HG03342 (cell line): ENCODE data around the gene PAEP.

Experiments
- ATAC-seq: cut with Tn5 transposase; IDR thresholded peaks from one replicate; pipeline ENCODE4 v1.9.1; 2021; ENCODE audit warnings: mild to moderate bottlenecking, moderate library complexity; ENCODE audit not compliant: unreplicated experiment

Gene PAEP

DNA sequence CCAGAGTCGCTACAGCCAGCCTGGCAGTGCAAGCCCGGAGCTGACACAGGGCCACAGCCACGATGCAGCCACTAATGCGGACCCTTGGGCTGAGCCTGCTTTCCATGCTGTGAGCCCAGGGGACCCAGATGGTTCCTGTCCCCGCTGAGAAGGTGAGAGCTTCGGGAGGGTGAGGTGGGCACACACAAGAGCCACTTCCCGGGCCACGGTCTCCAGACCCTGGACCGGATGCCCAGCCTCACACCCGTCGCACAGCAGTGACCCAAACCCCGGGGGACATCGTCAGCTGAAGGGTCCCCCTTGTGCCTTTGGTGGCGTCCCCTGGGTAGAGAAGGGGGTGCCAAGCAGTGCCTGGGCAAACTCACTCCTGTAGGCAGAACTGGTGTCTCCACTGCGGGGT, 13.4 kb downstream of the PAEP start:
- no peak for ATAC-seq

DNA sequence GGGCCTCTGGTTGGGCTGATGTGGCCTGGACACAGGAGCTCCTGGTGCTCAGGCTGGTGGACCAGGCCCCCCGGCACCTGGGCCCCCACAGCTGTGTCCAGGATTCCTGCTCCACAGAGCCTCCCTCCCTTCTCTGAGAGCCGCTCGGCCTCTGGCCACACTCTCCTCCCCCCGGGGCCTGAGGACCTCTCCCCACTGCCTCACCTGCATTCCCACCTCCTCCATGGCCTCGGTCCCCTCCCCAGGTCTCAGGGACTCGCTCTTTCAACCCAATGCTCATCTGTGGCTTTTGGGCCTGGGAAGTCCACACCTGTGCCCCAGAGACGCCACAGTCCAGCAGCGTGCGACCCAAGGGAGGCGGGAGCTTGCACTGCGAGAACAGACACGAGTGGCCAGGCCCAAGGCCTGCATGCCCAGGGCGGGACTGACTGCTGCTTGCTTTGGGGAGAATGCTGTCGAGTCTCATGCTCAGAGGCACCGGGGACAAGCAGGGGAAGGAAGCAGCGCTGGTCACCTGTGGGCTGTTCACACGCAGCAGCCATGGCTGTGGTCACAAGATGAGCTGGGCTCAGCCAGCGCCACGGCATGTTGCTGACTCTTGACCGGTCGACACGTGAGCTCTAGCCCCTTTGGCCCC, 14.6 kb downstream of the PAEP start:
- no peak for ATAC-seq

DNA sequence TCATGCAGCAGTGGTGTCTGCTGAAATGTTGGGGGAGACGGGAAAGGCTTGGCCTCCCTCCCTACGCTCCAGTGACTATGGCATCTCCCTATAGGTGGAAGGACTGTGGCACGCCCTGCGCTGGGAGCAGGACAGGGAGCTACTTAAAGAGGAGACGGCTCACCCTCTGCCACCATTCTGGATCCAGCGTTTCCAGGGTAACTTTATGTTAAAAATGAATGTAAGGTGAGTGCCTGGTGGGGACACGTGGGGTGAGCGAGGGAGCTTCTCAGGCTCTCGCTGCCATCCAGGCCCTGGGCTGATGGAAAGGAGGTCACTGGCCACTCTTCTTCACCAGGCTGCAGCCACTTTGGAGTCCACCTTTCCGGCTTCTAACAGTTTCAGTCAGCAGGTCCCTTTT, 15.7 kb downstream of the PAEP start:
- no peak for ATAC-seq

DNA sequence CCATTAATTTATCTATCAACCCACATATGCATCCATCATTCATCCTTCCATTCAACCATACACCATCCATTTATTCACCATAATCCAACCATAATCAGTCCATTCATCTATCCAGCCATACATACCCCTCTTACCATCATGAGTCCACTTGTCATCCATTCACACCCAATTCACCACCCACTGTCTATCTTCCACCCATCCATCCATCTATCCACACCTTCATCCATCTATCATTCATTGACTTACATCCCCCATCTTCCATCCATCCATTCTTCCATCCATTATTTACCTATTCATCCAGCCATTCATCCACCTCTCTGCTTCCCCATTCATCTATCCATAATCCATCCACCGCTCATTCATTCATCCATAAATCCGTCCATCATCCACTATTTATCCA, 17.8 kb downstream of the PAEP start:
- no peak for ATAC-seq

DNA sequence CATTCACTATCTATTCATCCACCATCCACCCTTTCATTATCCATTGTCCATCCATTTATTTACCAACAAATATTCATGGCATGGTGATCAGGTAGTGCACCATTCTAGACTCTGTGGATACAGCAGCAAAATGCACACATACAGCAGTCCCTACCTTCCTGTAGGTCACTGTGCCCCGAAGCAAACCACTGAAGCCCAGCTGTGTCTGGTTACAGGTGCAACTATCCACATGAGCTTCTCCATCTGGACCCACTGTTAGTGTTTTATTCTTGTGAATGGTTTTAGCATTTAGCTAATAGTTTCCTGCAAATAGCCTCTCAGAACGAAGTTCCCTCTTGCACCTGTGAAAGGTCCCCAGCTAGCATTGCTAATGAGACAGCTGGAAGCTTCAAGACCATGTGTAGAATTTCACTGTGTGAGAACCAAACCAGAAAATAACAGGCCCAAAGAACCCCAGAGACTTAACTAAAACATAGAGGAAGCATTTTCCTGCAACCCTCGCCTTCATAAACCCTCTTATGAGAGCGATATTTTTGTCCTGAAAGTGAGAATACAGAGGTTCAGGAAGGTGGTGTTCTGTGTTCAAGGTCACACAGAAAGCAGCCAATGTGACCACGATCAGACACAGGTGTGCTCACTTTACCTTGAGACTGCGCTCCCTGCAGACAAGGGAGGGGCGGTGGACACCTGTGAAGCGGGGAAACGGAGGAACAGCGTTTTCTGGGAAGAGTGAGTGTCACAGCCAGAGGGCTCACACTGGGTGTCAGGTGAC, 18.5 kb downstream of the PAEP start:
- ATAC-seq = no peak

DNA sequence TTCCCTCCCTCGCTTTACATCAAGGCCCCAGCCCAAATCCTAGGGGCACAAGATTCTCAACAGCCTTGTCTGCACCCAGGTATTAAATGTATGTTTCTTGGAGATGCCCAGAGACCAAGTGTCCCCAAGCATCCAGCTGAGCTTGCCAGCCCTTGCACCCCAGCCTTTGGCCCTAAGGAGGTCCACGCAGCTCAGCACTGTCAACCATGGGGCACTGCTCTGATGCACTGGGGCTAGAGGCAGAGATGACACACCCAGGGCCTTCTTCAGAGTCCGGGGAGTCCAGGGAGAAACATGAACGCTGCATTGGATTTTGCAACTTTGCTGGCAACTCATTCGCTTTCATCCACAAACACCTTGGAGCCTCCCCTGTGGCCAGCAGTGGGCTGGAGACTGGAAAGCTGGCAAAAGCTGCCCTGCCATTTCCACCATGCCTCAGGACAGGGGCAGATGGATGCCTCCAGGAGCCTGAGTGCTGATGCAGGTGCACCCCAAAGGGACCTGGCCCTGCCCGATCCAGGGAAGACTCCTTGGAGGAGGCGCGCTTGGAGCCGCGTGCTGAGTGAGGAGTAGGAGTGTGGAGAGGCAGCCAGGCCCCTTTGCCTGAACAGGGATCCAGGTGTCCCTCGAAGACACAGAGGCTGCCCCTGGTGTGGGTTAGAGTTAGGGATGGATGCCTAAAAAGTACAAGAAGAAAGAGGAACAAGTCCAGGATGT, 19.3 kb downstream of the PAEP start:
- ATAC-seq = no peak

DNA sequence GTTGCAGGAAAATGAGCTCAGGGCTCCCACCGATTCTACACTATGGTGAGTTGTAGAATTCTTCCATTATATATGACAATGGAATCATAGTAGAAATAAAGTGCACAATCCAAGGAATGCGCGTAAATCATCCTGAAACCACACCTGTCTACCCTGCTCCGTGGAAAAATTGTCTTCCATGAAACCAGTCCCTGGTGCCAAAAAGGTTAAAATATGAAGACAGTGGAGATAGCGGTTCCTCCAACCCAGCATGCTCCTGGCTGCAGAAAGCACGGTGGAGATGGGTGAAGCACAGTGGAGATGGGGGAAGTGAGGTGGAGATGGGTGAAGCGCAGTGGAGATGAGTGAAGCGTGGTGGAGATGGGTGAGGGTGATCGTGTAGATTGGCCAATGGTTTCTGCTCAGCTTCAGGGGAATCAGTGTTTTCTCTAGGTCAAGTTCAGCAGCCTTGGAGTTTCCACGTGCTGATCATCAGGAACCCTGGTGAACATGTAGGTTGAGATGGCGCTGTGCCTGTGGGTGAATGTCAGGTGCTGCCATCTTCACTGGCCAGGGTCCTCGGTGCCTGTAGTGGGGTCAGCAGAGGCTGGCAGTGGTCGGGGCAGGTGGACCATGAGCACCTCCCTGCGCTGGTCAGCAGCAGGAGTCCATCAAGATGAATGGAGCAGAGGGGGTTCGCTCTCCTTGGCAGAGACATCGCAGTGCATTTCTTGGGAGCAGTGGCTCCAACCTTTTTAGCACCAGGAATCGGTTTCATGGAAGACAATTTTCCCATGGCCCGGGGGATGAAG, 20.3 kb downstream of the PAEP start:
- ATAC-seq = no peak

DNA sequence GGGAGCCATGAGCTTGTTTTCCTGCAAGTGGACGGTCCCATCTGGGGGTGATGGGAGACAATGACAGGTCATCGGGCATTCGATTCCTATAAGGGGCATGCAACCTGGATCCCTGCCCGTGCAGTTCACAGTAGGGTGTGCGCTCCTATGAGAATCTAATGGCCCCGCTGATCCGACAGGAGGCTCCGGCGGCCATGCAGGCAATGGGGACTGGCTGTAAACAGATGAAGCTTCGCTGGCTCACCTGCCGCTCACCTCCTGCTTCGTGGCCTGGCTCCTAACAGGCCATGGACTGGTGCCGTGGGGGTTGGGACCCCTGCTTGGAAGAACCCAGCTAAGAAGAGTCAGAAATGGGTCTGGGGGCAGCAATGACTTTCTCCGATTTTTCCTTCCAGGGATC, 21.0 kb downstream of the PAEP start:
- no peak for ATAC-seq

DNA sequence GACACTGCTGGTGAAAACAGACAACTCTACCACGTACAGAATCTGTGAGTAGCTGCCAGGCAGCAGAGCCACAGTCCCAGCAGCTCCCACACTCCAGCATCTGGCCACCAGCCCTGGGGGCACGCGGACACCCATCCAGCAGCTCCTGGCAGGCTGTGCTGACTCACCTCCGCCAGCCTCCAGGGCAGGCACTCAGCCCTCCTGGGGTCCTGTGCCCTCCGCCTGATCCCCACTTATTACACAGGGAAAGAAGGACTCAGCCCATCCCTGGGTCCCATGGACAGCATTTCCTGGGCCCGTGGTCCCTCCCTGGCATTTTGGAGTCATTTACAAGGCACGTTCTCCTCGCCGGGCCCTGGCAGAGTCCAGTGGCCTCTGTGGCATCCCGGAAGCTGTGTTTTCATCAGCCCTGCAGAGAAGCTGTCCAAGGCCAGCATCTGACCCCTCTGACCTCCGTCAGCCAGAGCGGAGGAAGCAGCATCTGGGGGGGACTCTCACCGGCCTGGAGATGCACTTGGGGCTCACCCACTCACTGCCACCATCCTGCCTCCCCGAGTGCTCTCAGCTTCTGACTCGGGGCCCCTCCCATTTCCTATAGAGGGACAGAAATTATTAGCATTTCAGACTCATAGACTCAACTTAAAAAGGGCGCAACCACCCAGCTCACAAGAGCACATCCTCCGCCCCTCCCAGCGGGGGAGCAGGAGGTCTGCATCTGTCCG, 21.6 kb downstream of the PAEP start:
- no peak for ATAC-seq

DNA sequence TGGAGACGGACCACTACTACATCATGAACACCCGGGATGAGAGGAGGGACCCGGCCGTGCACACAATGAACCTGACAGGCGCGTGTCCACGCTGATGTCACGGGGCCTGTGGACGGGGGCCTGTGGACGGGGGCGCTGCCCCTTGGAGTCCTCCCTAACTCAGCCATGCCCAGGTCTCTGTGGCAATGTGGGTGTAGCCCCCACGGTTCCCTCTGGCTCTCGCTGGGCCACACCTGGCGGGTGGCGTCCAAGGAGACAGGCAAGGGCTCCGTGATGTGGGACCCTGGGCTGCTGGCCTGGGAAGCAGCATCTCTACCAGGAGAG, 22.1 kb downstream of the PAEP start:
- ATAC-seq = no peak

DNA sequence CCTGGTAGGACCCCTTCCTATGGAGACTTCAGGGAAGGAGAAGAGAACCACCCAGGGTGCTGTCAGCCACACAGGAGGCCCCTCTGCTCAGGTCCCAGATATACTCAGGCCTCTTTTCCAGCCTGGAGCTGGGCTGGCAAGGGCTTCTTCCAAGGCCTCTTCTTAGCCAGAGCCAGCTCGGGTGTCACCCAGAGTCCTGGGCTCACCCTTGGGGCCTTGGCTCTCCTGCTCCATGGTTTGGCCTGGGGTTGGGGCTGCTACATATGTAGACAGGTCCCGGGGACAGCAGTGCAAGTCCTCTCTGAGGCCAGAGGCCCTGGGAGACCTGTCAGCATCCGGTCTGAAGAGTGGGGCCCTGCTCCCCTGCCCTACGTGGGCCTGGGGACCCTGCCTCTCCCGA, 22.8 kb downstream of the PAEP start:
- ATAC-seq = no peak

DNA sequence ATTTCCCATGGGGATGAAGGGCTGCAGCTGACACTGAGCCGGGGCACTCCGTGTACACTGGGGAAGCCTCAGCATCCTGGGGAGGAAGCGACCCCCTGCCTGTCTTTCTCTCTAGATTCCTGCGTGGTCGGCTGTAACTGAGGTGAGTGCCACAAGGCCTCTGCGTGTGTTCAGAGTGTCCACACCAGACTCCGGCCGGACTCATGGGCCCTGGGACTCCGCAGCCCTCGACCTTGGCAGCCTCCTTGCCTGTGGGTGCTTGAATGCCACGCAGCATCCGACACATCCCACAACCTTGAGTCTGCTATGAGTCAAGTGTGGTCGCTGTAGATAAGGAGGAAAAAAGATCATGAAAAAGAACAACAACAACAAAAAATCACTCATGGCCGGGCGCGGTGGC, 23.4 kb downstream of the PAEP start:
- ATAC-seq = no peak

DNA sequence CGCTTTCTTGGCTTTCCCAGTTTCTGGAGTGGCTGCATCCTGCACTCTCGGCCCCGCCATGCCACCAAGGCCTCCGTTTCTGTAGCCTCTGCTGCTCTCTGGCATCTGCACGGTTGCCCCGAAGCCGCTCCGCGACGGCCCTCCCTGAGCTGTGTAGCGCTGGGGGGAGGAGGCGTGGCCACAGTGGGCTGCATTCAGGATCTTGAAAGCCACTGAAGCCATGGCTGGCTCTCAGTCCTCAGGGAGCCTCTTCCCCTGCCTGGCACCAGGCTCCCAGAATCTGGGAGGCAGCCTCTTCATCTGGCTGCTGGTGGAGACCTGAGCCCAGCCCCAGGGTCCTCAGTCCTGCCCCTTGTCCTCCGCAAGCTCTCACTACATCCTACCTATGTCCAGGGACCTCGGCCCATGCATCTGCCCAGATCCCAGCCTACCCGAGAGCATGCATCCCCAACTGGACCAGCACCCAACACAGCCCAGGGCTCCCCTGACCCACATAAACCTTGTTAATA, 25.1 kb downstream of the PAEP start:
- no peak for ATAC-seq

DNA sequence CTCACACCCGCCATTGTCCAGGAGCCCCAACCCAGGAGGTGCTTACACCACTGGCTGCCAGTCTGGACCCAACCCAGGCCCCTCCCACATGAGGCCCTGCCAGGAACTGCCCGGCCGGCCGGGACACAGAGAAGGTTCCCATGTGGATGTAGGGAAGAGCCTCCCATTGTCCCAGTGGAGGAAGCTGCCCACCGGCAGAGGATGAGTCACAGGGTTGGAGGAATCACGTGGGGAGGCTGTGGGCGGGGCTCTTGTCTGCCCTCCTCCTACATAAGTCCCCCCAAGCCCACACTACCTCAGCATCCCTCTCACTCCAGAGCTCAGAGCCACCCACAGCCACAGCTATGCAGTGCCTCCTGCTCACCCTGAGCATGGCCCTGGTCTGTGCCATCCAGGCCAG, 26.1 kb downstream of the PAEP start:
- ATAC-seq = no peak

DNA sequence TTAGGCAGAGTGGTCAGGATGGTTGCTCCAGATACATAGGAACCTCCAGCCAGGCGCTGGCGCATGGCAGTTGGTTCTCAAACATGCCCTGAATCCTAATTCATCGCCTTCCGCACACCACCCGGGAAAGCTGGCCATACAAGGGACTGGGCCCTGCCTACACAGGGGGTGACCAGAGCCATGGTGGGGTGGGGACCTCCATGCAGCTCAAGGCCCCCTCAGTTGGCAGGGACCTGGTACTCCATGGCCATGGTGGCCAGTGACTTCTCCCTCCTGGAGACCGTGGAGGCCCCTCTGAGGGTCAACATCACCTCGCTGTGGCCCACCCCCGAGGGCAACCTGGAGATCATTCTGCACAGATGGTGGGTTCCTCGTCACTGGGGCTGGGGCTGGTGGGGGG, 26.8 kb downstream of the PAEP start:
- ATAC-seq = no peak

DNA sequence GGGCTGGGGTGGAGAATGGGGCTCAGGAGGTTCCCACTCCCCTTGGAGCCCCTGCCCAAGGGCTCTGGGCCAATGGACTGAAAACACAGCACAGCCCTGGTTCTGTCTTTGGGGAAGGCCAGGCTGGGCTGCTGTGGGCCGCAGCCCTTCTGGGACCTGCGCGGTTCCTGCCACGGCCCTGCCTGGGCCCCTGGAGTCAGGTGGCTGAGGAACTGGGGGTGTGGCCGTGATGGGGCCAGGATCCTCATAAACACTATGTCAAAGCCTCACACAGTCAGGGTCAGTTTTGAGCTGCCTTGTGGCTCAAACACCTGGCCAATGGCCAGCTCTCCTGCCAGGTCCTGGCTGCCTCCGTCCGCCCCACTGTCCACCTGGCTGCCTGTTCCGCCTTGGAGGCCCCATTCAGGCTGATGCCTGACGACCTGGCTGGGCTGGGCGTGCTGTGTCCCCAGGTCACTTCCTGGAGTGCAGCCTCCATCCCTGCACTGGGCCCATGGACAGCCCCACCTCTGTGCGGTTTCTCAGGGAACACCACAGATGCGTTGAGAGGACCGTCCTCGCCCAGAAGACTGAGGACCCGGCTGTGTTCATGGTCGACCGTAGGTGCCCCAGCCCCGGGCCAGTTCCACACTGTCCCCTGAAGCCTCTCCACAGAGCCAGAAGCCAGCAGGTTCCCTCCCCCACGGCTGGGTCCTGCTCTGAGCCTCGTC, 27.5 kb downstream of the PAEP start:
- no peak for ATAC-seq

DNA sequence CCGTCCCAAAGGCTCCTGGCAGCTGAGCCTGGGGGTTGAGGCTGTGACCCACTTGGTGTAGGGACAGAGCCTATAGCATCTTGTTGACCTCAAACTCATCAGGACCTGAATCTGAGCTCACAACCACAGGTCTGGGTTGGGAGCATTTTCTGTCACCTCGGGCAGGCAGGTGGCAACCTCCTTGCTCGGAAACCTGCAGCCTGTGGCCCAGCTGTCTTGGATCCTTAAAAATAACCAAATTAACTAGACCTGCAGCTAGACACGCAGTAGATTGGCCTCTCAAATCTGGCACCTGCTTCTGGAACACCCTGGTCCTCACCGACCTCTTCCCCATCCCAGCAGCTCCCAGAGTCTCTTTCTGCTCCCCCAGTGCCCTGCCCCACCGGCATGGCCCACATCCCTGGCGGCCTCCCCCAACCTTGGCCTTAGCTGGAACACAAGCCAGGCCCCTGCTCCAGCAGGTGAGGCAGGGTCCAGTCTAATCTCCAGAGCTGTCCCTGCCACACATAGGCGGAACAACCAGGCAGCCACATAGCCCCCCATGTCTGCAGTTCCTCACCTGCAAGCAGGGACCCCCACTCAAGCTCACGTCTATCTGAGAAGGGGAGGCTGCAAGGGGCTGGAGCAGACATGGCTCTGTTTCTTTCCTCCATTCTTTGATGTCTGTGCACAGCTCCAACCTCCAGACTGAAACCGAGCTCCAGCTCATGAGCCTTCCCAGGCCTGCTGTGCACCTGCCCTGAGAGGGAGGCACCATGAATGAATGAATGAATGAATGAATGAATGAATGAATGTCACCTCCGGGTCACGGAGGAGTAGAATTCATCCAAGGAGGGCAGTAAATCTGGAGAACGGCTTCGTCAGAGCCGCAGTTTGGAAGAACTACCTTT, 28.3 kb downstream of the PAEP start:
- no peak for ATAC-seq

DNA sequence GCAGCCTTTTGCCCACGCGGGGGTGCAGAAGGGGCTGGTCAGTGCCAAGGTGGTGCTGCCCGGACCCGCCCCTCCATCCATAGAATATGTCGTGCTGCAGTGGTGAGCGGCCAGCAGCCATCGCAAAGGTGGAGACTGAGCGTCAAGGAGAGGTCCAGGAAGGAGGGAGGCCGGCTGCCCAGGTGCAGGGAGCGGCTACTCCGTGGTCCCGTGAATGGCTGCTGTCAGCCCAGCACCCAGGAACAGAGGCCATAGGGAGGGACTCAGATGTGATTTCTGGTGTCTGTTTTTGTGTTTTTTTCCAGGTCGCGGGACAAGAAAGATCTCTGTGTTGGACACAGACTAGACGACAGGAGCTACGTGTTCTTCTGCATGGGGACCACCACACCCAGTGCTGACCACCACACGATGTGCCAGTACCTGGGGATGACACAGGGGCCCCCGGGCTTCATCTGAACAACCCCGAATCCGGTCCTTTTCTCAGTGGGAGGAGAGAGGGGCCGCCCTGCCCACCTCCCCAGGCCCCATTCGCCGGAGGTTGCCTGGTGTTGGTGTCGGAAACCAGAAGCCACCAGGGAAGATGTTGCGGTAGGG, 29.0 kb downstream of the PAEP start:
- no peak for ATAC-seq
